Endothelial cell of umbilical vein (primary cell): Measurements from ENCODE around the gene TMEM40.

ENCODE experiments used
- CTCF ChIP-seq, 2 donors: IDR thresholded peaks; 1 replicate in 1 of 2; 2 replicates in 1 of 2; pipeline ENCODE4 v1.5.1; 2011; ENCODE audit warnings: low read length in 2 of 2, mild to moderate bottlenecking in 2 of 2, moderate library complexity in 2 of 2, control low read depth in 1 of 2, inconsistent platforms in 1 of 2, low read depth in 1 of 2; ENCODE audit not compliant: insufficient read depth in 1 of 2; ENCODE audit errors: extremely low read depth in 1 of 2
- POLR2A ChIP-seq: IDR thresholded peaks from 2 replicates; pipeline ENCODE4 v1.6.1; 2012; ENCODE audit warnings: low read depth, mild to moderate bottlenecking, control low read depth, low read length
- POLR2AphosphoS5 ChIP-seq: IDR thresholded peaks from 2 replicates; pipeline ENCODE4 v1.6.1; 2012; ENCODE audit warnings: low read depth, mild to moderate bottlenecking, control low read depth, low read length, moderate library complexity; ENCODE audit not compliant: insufficient read depth

- TF ChIP-seq CTCF (IDR thresholded peaks at IDR 0.05; ENCODE audit: extremely low read depth in 1 of 2, insufficient read depth in 1 of 2, low read depth in 1 of 2, low read length in 2 of 2) (no peak), POLR2AphosphoS5 (no peak), POLR2A (no peak)
These were observed 13.4 kb upstream of the TMEM40 start for GRCh38 chr3:12772462-12772861.
